H9 (cell line): Measurements from ENCODE around the gene SYNE3. TPM values are rescaled to one million over a fixed set of nuclear protein-coding genes. Genes with fewer than 3 reads are reported as not detected.

ENCODE experiments used
- DNase-seq: peaks from one replicate; pipeline ENCODE4 v3.0.0-alpha.2; 2017
- H2AFZ ChIP-seq: one replicate; pipeline ENCODE4 v1.6.1; 2013; ENCODE audit warnings: mild to moderate bottlenecking, low read length, control low read depth, moderate library complexity
- H2AK5ac ChIP-seq: 2 replicates; pipeline ENCODE4 v1.6.1; 2013; ENCODE audit warnings: low read length, control low read depth, mixed read lengths; ENCODE audit not compliant: insufficient read length
- H2BK120ac ChIP-seq: one replicate; pipeline ENCODE4 v1.6.1; 2013; ENCODE audit warnings: low read depth, mild to moderate bottlenecking, low read length, control low read depth, inconsistent platforms; ENCODE audit not compliant: poor library complexity, severe bottlenecking
- H2BK12ac ChIP-seq: 2 replicates; pipeline ENCODE4 v1.6.1; 2013; ENCODE audit warnings: low read length, control low read depth, mixed read lengths, low read depth; ENCODE audit not compliant: insufficient read length
- H2BK15ac ChIP-seq: 2 replicates; pipeline ENCODE4 v1.6.1; 2013; ENCODE audit warnings: low read depth, low read length, control low read depth
- H2BK20ac ChIP-seq: one replicate; pipeline ENCODE4 v1.6.1; 2013; ENCODE audit warnings: low read depth, mild to moderate bottlenecking, low read length, control low read depth, inconsistent platforms; ENCODE audit not compliant: poor library complexity, severe bottlenecking
- H2BK5ac ChIP-seq: 2 replicates; pipeline ENCODE4 v1.6.1; 2013; ENCODE audit warnings: low read length, control low read depth, mixed read lengths; ENCODE audit not compliant: insufficient read length
- H3K14ac ChIP-seq: 2 replicates; pipeline ENCODE4 v1.6.1; 2013; ENCODE audit warnings: low read length, control low read depth; ENCODE audit not compliant: insufficient read depth
- H3K18ac ChIP-seq: 2 replicates; pipeline ENCODE4 v1.6.1; 2013; ENCODE audit warnings: low read depth, mild to moderate bottlenecking, mixed read lengths, low read length, control low read depth; ENCODE audit not compliant: insufficient read length
- H3K23ac ChIP-seq: 2 replicates; pipeline ENCODE4 v1.6.1; 2013; ENCODE audit warnings: low read length, control low read depth, mixed read lengths, low read depth; ENCODE audit not compliant: insufficient read length
- H3K23me2 ChIP-seq: 2 replicates; pipeline ENCODE4 v1.6.1; 2013; ENCODE audit warnings: low read depth, mild to moderate bottlenecking, mixed read lengths, low read length, control low read depth; ENCODE audit not compliant: insufficient read length, poor library complexity, severe bottlenecking
- H3K27ac ChIP-seq: 2 replicates; pipeline ENCODE4 v1.5.1; 2013; ENCODE audit warnings: low read length, control low read depth, mixed read lengths, low read depth; ENCODE audit not compliant: insufficient read length
- H3K27me3 ChIP-seq: 2 replicates; pipeline ENCODE4 v1.6.1; 2013; ENCODE audit warnings: low read length, control low read depth, inconsistent platforms; ENCODE audit not compliant: insufficient read depth
- H3K4ac ChIP-seq: 2 replicates; pipeline ENCODE4 v1.6.1; 2013; ENCODE audit warnings: low read depth, mild to moderate bottlenecking, control low read depth, inconsistent platforms, low read length, moderate library complexity
- H3K4me1 ChIP-seq: 2 replicates; pipeline ENCODE4 v1.6.1; 2013; ENCODE audit warnings: low read length, control low read depth, inconsistent platforms; ENCODE audit not compliant: insufficient read depth
- H3K4me2 ChIP-seq: 2 replicates; pipeline ENCODE4 v1.6.1; 2013; ENCODE audit warnings: low read length, control low read depth, mixed read lengths; ENCODE audit not compliant: insufficient read length, insufficient read depth
- H3K56ac ChIP-seq: 2 replicates; pipeline ENCODE4 v1.6.1; 2013; ENCODE audit warnings: low read depth, mild to moderate bottlenecking, mixed read lengths, low read length, control low read depth; ENCODE audit not compliant: insufficient read length
- H3K79me1 ChIP-seq: 2 replicates; pipeline ENCODE4 v1.6.1; 2013; ENCODE audit warnings: low read depth, mild to moderate bottlenecking, moderate library complexity, low read length, control low read depth, inconsistent platforms; ENCODE audit not compliant: insufficient read depth, poor library complexity, severe bottlenecking
- H3K79me2 ChIP-seq: 2 replicates; pipeline ENCODE4 v1.6.1; 2013; ENCODE audit warnings: low read length, control low read depth, inconsistent platforms; ENCODE audit not compliant: insufficient read depth
- H3K9ac ChIP-seq: 2 replicates; pipeline ENCODE4 v1.6.1; 2013; ENCODE audit warnings: low read length, control low read depth, mixed read lengths; ENCODE audit not compliant: insufficient read length; ENCODE audit errors: extremely low read depth
- H3K9me3 ChIP-seq: one replicate; pipeline ENCODE4 v1.6.1; 2013; ENCODE audit warnings: low read depth, low read length, inconsistent platforms; ENCODE audit not compliant: control insufficient read depth
- H3T11ph ChIP-seq: one replicate; pipeline ENCODE4 v1.6.1; 2013; ENCODE audit warnings: mild to moderate bottlenecking, low read length, control low read depth, inconsistent platforms
- H4K20me1 ChIP-seq: one replicate; pipeline ENCODE4 v1.6.1; 2013; ENCODE audit not compliant: control insufficient read depth, insufficient read length, insufficient read depth
- H4K5ac ChIP-seq: 2 replicates; pipeline ENCODE4 v1.6.1; 2013; ENCODE audit warnings: low read depth, mild to moderate bottlenecking, mixed read lengths, low read length, control low read depth; ENCODE audit not compliant: insufficient read length
- H4K8ac ChIP-seq: replicated peaks from 2 replicates; pipeline ENCODE4 v1.6.1; 2013; ENCODE audit warnings: low read length, control low read depth, mixed read lengths, low read depth; ENCODE audit not compliant: insufficient read length
- H4K91ac ChIP-seq: 2 replicates; pipeline ENCODE4 v1.6.1; 2013; ENCODE audit warnings: low read depth, mild to moderate bottlenecking, moderate library complexity, mixed read lengths, low read length, control low read depth; ENCODE audit not compliant: insufficient read length
- H3K27ac Mint-ChIP-seq, 3 experiments: 2 replicates in 2 of 3; 3 replicates in 1 of 3; pipeline ENCODE4 v1.8.0; 2020 to 2021; ENCODE audit warnings: mixed read lengths in 3 of 3, mild to moderate bottlenecking in 1 of 3, moderate library complexity in 1 of 3
- H3K27me3 Mint-ChIP-seq: 2 replicates; pipeline ENCODE4 v1.8.0; 2021; ENCODE audit warnings: low read depth, mild to moderate bottlenecking, moderate library complexity, mixed read lengths
- H3K36me3 Mint-ChIP-seq, 3 experiments: 2 replicates in 2 of 3; 3 replicates in 1 of 3; pipeline ENCODE4 v1.8.0; 2020 to 2021; ENCODE audit warnings: low read depth in 3 of 3, mixed read lengths in 3 of 3; ENCODE audit not compliant: insufficient read depth in 1 of 3
- H3K4me1 Mint-ChIP-seq, 2 experiments: 2 replicates each; pipeline ENCODE4 v1.8.0; 2020; ENCODE audit warnings: mixed read lengths in 2 of 2
- H3K4me3 Mint-ChIP-seq, 2 experiments: 2 replicates in 1 of 2; 3 replicates in 1 of 2; pipeline ENCODE4 v1.8.0; 2020 to 2021; ENCODE audit warnings: mild to moderate bottlenecking in 2 of 2, mixed read lengths in 2 of 2, moderate library complexity in 1 of 2
- H3K9me3 Mint-ChIP-seq, 2 experiments: 2 replicates in 1 of 2; 3 replicates in 1 of 2; pipeline ENCODE4 v1.8.0; 2020; ENCODE audit warnings: mild to moderate bottlenecking in 2 of 2, mixed read lengths in 2 of 2, moderate library complexity in 1 of 2
- CTCF ChIP-seq: fragments of 200-600 bp; sonication (generic); conservative IDR thresholded peaks from 3 replicates; pipeline ENCODE4 v1.8.0; 2021; ENCODE audit warnings: antibody characterized with exemption, mild to moderate bottlenecking
- WGBS: extraction: QIAGEN DNeasy Blood & Tissue Kit; methylation state at CpG from one replicate; pipeline ENCODE4 v1.1.7; 2013; ENCODE audit warnings: missing lambda C conversion rate, low lambda C conversion rate, mixed read lengths; ENCODE audit not compliant: insufficient read length; ENCODE audit errors: extremely low coverage; 5-methylcytosine and 5-hydroxymethylcytosine counted together
- total RNA-seq: library from RNA; stranded (reverse); gene quantifications from 2 replicates; pipeline ENCODE4 v1.2.1, GENCODE V29; 2021

Gene SYNE3
- total RNA-seq, 1 experiment from 2014 or later: 0.11 TPM

GRCh38 chr14:95534299-95535225 is 18.1 kb upstream of the SYNE3 start, which contains the start of gene GLRX5:
Gene GLRX5 (plus strand): TSS chr14:95535050. CDS start chr14:95535090, 40 bp downstream.
- Histone ChIP-seq H3K27ac (no peak within 1 kb of the TSS), H4K20me1 (peaks cover 2% of the 10 kb centered on the region), H2AFZ (no peak within 1 kb of the TSS), H3K9ac (peak within 1 kb of the TSS; percentile 79), H3T11ph (no peak within 1 kb of the TSS), H3K4me2 (peak within 1 kb of the TSS; percentile 93), H3K4ac (no peak within 1 kb of the TSS), H3K23me2 (peaks cover 9% of the 10 kb centered on the region), H2AK5ac (no peak within 1 kb of the TSS), H3K27me3 (no peaks in the 10 kb centered on the region), H3K56ac (no peak within 1 kb of the TSS), H4K91ac (no peak within 1 kb of the TSS), H3K14ac (peak within 1 kb of the TSS; percentile 74), H2BK12ac (no peak within 1 kb of the TSS), H2BK120ac (no peak within 1 kb of the TSS), H3K79me1 (peaks cover 4% of the 10 kb centered on the region), H3K18ac (peak within 1 kb of the TSS; percentile 52), H3K9me3 (no peaks in the 10 kb centered on the region), H2BK5ac (no peak within 1 kb of the TSS), H2BK20ac (no peak within 1 kb of the TSS), H3K23ac (no peak within 1 kb of the TSS), H3K79me2 (peaks cover 54% of the 10 kb centered on the region), H4K8ac (no peak within 1 kb of the TSS), H2BK15ac (no peak within 1 kb of the TSS), H3K4me1 (0 out of 2 replicates have a peak, but pooled peaks cover 2% of the 10 kb centered on the region), H4K5ac (no peak within 1 kb of the TSS)
- peaks cover 38 to 48% of the 10 kb centered on the region in 2 experiments for H3K4me1 Mint-ChIP-seq
- no peak for TF ChIP-seq CTCF
- peaks cover 12 to 22% (median 21%) of the 10 kb centered on the region in 3 experiments; a peak in 6 of 7 replicates for H3K36me3 Mint-ChIP-seq
- no peaks in the 10 kb centered on the region; a peak in 1 of 5 replicates for H3K9me3 Mint-ChIP-seq
- peak within 1 kb of the TSS; percentile 95 to 99 for H3K4me3 Mint-ChIP-seq
- H3K27me3 Mint-ChIP-seq: peaks cover 6% of the 10 kb centered on the region
- no CpG with 5 or more reads among the region's 97 CpGs for WGBS
- DNase-seq: peak; percentile 99
- peak within 1 kb of the TSS; percentile 87 to 98 (median 96) for H3K27ac Mint-ChIP-seq
